Suppressor macrophage treated with lipopolysaccharide for 1 hour (primary cell): Measurements from ENCODE around the gene SMAD6.

Experiments used
- DNase-seq, 3 donors: peaks; one replicate each; pipeline ENCODE4 v3.0.0-alpha.2; 2020 to 2022

Gene SMAD6

GRCh38 chr15:66760968-66761725, 59.1 kb downstream of the SMAD6 start:
- peak in 1 of 3 donors; percentile 13 for DNase-seq

GRCh38 chr15:66761726-66762595, 59.9 kb downstream of the SMAD6 start:
- peak in 2 of 3 donors; percentile 26 to 27 for DNase-seq

DNA sequence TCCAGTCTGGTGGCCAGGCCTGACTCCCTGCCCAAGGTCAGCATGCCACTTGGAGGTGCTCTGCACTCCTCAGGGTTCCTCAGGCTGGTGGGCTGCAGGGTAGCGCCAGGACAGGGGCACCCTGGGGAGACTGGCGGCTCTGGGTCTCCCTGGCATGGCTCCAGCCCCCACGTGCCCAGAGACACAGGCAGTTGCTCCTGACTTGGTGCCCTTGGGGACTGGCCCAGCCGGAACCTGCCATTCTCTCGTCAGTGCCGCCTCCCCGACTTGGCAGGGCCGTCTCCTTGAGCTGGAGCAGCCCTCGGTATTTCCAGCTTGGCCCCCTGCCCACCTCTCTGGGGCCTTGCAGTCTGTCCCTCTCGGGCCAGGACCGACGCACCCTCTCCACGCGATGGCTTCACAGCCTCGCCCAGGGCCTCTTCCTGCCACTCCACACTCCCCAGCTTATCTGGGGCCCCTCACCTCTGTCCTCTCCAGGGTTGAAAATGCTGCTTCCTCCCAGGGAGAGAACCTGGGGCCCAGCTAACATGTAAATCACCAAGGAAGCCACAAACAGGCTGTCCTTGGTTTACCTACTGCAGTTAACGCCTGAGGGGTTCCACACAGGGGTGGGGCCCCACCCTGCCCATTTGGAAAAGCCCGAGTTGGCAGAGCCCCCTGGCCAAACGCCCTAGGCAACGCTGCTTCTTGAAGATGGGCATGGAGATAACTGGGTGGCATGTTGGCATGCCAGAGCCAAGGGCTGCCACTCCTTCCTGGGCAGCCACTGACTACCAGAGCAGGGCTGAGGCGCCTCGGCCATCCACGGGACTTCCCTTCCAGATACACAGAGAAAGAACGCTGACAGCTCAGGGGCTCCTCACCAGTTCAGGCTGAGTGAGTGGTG, 61.4 kb downstream of the SMAD6 start:
- no peak for DNase-seq

DNA sequence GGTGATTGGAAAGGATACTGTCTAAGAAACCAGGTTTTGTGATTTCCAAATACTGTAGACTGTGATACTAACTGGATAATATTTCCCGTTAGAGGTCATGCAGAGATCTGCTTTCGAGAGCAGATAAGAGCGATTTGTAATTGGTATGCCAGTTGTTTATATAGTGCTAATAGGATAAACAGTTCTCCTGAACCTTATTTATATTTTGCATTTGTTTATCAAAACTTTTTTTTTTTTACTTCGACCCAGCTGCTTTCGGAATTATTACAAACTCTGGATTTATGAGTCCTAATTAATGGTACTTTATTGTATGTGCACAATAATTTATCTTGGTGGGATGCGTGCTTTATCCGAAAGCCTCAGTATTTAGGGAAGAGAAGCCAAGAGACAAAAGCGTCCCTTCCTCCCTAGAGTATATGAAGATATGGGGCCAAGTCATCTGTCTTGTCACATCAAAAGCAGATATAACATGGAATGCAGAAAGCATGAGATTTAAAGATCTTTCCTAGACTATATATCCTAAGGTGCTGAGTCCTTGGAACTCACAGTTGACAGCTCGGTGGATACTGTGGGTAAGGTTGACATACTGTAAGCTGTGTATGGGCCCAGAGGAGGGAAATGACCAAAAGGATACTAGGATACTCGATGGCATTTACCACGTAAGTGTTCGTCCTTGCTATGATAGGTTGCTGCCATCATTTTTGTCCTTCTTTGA, 62.2 kb downstream of the SMAD6 start:
- DNase-seq, result no peak

- DNase-seq, result peak; percentile 61 to 77 (median 69)
These were observed 63.6 kb downstream of the SMAD6 start for GRCh38 chr15:66765478-66766281.

- DNase-seq, result peak in 2 of 3 donors; percentile 12 to 36
These were observed 64.5 kb downstream of the SMAD6 start for GRCh38 chr15:66766282-66767230.

- DNase-seq, result no peak
These were observed 65.2 kb downstream of the SMAD6 start for GRCh38 chr15:66767240-66767659.

GRCh38 chr15:66768987-66769386, 67.0 kb downstream of the SMAD6 start:
- DNase-seq, result no peak

DNA sequence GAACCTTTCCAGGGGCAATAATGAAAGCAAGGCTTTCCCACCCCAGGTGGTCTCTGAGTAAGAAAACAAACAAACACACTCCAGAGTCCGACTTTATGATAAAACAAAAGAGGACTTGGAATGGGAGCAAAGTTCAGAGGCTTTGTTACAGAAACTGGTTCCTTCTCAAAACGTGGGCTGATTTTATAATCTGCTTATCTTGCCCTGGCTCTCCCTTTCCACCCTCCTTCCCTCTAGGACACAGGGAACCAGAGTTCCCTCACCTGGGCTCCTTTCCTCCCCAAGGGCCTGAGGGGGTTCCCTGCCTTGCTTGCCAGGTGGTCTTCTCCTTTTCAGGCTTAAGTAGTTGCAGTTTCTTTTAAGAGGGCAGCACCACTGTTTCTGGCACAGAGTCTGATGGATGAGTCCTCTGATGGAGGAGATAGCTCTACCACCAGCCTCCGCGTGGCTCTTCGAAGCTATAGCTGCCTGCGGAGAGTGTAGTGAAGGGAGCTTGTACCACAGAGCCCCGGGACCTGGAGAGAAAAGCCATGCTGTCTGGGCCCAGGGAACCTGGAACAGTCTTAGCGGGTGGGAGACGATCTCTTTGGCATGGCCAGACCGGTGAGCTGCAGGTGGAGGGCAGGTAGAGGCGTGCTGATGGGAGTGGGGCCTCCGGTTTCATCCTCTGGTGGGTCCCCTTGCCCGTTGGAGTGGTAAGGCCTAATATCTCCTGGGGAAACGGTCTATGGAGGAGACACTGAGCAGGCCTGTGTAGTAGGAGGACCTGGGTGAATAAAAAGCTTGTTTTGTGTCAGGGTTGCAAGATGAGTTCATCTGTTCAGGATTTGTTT, 68.7 kb downstream of the SMAD6 start:
- DNase-seq, result no peak

DNA sequence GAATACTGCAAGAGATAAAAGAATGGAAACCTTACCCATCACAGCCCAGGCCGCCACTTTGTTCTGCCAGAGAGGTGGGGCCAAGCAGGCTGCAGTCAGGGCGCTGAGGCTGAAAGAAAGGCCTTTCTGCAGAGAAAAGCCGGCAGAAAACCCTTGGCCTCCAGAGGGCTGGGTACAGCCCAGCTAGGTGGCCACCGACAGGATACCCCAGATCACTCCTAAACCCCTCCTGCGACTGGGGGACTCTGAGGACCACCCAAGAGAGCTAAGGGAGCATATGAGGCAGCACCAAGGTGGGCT, 69.3 kb downstream of the SMAD6 start:
- no peak for DNase-seq

GRCh38 chr15:66772604-66773128, 70.6 kb downstream of the SMAD6 start:
- no peak for DNase-seq

GRCh38 chr15:66773129-66773873, 71.3 kb downstream of the SMAD6 start:
- peak; percentile 44 to 66 (median 49) for DNase-seq

GRCh38 chr15:66774001-66774814, 72.2 kb downstream of the SMAD6 start:
- peak; percentile 65 to 85 (median 66) for DNase-seq

- no peak for DNase-seq
These were observed 73.4 kb downstream of the SMAD6 start for GRCh38 chr15:66775127-66776105.

DNA sequence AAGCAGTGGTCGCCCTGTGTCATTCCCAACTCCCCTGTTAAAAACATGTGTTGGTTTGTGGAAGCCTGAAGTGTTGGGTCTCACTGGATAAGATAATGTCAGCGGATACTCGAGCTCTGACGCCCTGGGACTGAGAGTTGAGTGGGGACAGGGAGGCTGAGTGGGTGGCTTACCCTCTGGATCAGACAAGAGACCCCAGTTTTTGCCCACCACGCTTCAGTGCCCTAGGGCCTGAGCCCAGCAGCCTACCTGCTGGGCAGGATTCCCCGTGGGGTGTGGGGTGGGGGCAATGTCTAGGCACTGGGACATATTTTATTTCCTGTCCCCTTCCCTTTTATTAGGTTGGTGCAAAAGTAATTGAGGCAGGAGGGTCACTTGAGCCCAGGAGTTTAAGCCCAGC, 75.0 kb downstream of the SMAD6 start:
- no peak for DNase-seq
